Right atrium auricular region (tissue), 2 donors: ENCODE measurements around the gene THSD4. TPM values are rescaled to one million over a fixed set of nuclear protein-coding genes. Genes with fewer than 3 reads are reported as not detected.

Experiments
- DNase-seq: peaks from one replicate; pipeline ENCODE4 v3.0.0-alpha.2; 2019; ENCODE audit warnings: low spot score
- H3K27ac ChIP-seq, 2 donors: fragments of 200-600 bp; sonication (generic); 1 replicate in 1 of 2; 2 replicates in 1 of 2; pipeline ENCODE4 v1.5.1; 2016 to 2019
- H3K27me3 ChIP-seq, 2 donors: fragments of 200-600 bp; sonication (generic); one replicate each; pipeline versions ENCODE4 v1.5.1 to v1.6.0; 2017 to 2019
- H3K36me3 ChIP-seq: fragments of 200-600 bp; sonication (generic); one replicate; pipeline ENCODE4 v1.5.1; 2016
- H3K4me1 ChIP-seq, 2 donors: fragments of 200-600 bp; sonication (generic); one replicate each; pipeline versions ENCODE4 v1.5.1 to v1.6.0; 2017 to 2019
- H3K4me3 ChIP-seq, 2 donors: fragments of 200-600 bp; sonication (generic); 1 replicate in 1 of 2; 2 replicates in 1 of 2; pipeline ENCODE4 v1.5.1; 2017 to 2019; ENCODE audit warnings: mild to moderate bottlenecking in 1 of 2, moderate library complexity in 1 of 2
- H3K9me3 ChIP-seq, 2 donors: fragments of 200-600 bp; sonication (generic); one replicate each; pipeline ENCODE4 v1.5.1; 2019
- CTCF ChIP-seq, 2 donors: fragments of 200-600 bp; sonication (generic); IDR thresholded peaks; one replicate each; pipeline ENCODE4 v1.5.1; 2019; ENCODE audit warnings: antibody characterized with exemption in 2 of 2
- total RNA-seq, 2 donors: library from RNA; depleted of rRNA; stranded (reverse); fragments of >200 nt; gene quantifications; one replicate each; pipeline ENCODE4 v1.1.0, GENCODE V29; 2016

The THSD4 gene
- total RNA-seq, 2 donors from 2014 or later, result 41.2 to 85.3 TPM

DNA sequence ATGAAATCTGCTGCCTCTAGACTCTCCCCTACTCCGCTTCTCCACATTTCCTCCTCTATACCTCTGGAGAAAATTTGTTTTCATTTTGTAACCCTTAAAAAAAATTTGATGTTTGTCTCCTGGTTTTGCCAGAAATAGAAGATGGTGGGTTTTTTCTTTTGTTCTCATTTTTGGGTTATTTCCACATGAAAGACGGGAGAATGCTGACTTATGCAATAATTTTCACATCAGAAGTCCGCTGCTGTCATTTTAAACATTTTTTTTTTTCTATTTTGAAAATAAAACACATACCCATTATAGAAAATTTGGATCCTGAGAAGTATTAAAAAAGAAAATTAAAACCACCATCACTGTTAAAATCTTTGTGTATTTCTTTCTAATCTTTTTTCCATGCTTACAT is 374.3 kb downstream of the THSD4 start:
- Histone ChIP-seq H3K9me3 (peaks cover 0 to 4% of the 10 kb centered on the region in 2 donors), H3K27me3 (no peaks in the 10 kb centered on the region), H3K4me3 (no peak overlapping the region), H3K4me1 (peaks cover 0 to 14% of the 10 kb centered on the region in 2 donors), H3K36me3 (no peaks in the 10 kb centered on the region), H3K27ac (no peak overlapping the region)
- DNase-seq, result no peak
- TF ChIP-seq CTCF (IDR thresholded peaks at IDR 0.05), result no peak

DNA sequence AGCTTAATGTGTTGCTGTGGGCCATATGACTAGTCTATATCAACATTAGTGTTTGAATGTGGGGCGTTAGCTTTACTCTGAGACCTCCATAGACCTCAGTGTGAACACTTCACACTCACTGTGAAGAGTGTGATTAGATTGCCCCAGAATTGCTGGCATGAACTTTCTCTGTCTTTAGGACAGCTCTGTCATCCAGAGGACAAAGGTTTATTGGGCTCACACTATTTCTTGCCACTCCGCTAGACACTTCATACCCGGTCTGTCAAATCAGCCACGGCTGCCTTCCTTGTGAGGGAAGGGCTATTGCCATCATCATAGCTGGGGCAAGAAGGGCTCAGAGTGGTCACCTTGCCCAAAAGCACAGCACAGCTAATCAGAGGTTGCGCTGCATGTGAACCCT is 378.3 kb downstream of the THSD4 start:
- peak overlapping the region; percentile 51 to 78 for H3K27ac ChIP-seq

GRCh38 chr15:71494563-71495397 is 379.5 kb downstream of the THSD4 start:
- DNase-seq, result no peak
- no peaks in the 10 kb centered on the region for H3K36me3 ChIP-seq
- no peaks in the 10 kb centered on the region for H3K27me3 ChIP-seq
- TF ChIP-seq CTCF (IDR thresholded peaks at IDR 0.05), result no peak
- H3K9me3 ChIP-seq, result peaks cover 0 to 6% of the 10 kb centered on the region in 2 donors
- peaks cover 0 to 27% of the 10 kb centered on the region in 2 donors for H3K4me1 ChIP-seq
- peak overlapping the region; percentile 18 to 78 for H3K27ac ChIP-seq
- H3K4me3 ChIP-seq, result no peak overlapping the region

More for the DNA sequence above, 378.3 kb downstream of the THSD4 start:
- peaks cover 0 to 27% of the 10 kb centered on the region in 2 donors for H3K4me1 ChIP-seq
- no peak for DNase-seq
- TF ChIP-seq CTCF (IDR thresholded peaks at IDR 0.05), result no peak
- peaks cover 0 to 4% of the 10 kb centered on the region in 2 donors for H3K9me3 ChIP-seq
- H3K4me3 ChIP-seq, result no peak overlapping the region
- H3K36me3 ChIP-seq, result no peaks in the 10 kb centered on the region
- H3K27me3 ChIP-seq, result no peaks in the 10 kb centered on the region

GRCh38 chr15:71495398-71495780 is 380.1 kb downstream of the THSD4 start:
- H3K36me3 ChIP-seq, result no peaks in the 10 kb centered on the region
- H3K4me3 ChIP-seq, result no peak overlapping the region
- H3K27me3 ChIP-seq, result no peaks in the 10 kb centered on the region
- H3K4me1 ChIP-seq, result peaks cover 0 to 27% of the 10 kb centered on the region in 2 donors
- TF ChIP-seq CTCF (IDR thresholded peaks at IDR 0.05), result no peak
- H3K9me3 ChIP-seq, result peaks cover 0 to 12% of the 10 kb centered on the region in 2 donors
- DNase-seq, result no peak
- H3K27ac ChIP-seq, result peak overlapping the region; percentile 18 to 78

DNA sequence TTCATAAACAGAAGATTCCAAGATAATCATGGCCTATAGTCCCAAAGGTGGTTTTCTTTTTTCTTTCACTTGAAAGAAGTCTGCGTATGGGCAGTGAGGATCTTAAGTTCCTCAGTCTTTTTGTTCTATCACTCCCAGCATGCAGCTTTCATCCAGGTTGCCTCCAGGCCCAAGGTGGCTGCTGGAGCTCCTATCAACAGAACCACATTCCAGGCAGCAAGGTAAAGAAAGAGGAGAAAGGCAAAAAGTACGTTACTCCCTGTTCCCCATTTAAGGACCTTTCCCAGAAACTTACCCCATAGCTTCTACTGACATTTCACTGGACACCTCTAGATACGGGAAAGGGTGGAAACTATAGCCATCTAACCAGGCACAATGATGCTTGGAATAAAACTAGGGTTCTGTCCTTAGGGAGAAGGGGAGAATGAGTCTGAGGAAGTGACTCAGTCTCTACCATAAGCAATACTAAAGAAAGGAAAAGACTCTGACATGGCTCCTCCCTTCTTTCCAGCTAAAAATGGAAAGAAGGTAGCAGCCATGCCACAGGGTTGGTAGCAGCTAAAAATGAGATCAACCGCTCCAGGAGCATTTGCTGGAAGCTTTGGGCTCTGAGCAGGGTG is 381.2 kb downstream of the THSD4 start:
- H3K4me3 ChIP-seq, result no peak overlapping the region
- H3K9me3 ChIP-seq, result peaks cover 0 to 14% of the 10 kb centered on the region in 2 donors
- H3K27ac ChIP-seq, result peak overlapping the region; percentile 42 to 78
- DNase-seq, result no peak
- no peaks in the 10 kb centered on the region for H3K27me3 ChIP-seq
- no peaks in the 10 kb centered on the region for H3K36me3 ChIP-seq
- H3K4me1 ChIP-seq, result peaks cover 0 to 27% of the 10 kb centered on the region in 2 donors
- no peak for TF ChIP-seq CTCF (IDR thresholded peaks at IDR 0.05)
